ENCODE measurements around the gene PLXNB1. TPM values are rescaled to one million over a fixed set of nuclear protein-coding genes. Genes with fewer than 3 reads are reported as not detected.

Gene PLXNB1
- total and polyA plus RNA-seq, 2 experiments from 2014 or later: 49.0 to 144 TPM

- Histone ChIP-seq H3K79me2 (replicated peaks; ENCODE audit: insufficient read depth) (no peaks in the 10 kb centered on the region), H3F3A (replicated peaks; ENCODE audit: low read depth) (no peaks in the 10 kb centered on the region), H3K36me3 (ENCODE audit: insufficient read depth) (peaks cover 15% of the 10 kb centered on the region; the same call in 1 of the 2 replicates), H3K27ac (ENCODE audit: low read depth) (no peak overlapping the region), H2AFZ (no peak overlapping the region), H3K27me3 (ENCODE audit: insufficient read depth) (no peaks in the 10 kb centered on the region), H3K4me3 (no peak overlapping the region), H3K9me2 (ENCODE audit: insufficient read depth) (no peaks in the 10 kb centered on the region), H3K4me2 (no peak overlapping the region), H3K4me1 (ENCODE audit: insufficient read depth) (no peaks in the 10 kb centered on the region), H4K20me1 (replicated peaks; ENCODE audit: insufficient read depth) (no peaks in the 10 kb centered on the region; the same call in 1 of the 2 replicates)
- no peaks in the 10 kb centered on the region for H3K9me3 Mint-ChIP-seq
- H3K27ac Mint-ChIP-seq: no peak overlapping the region
- H3K27me3 Mint-ChIP-seq (ENCODE audit: insufficient read depth, low read depth, poor library complexity): peaks cover 21% of the 10 kb centered on the region
- TF ChIP-seq POLR2AphosphoS5 (IDR thresholded peaks at IDR 0.05; ENCODE audit: low read depth): no peak; the same call in 1 of the 2 replicates
- peak in 1 of 2 experiments; percentile 46; a peak in 3 of 4 replicates for TF ChIP-seq CTCF (conservative IDR thresholded peaks at IDR 0.05; ENCODE audit: low read depth in 2 of 2)
- H3K36me3 Mint-ChIP-seq (ENCODE audit: low read depth): peaks cover 85% of the 10 kb centered on the region
- no peak overlapping the region for H3K4me3 Mint-ChIP-seq
- ATAC-seq (peak; percentile 58), DNase-seq (ENCODE audit: low spot score) (peak; percentile 44)
- H3K4me1 Mint-ChIP-seq: no peaks in the 10 kb centered on the region
These were observed 14.5 kb downstream of the PLXNB1 start for GRCh38 chr3:48415251-48415953.

- Mint-ChIP-seq H3K4me1 (no peaks in the 10 kb centered on the region), H3K27ac (no peak overlapping the region)
- no peak for DNase-seq (ENCODE audit: low spot score)
- no peak for TF ChIP-seq JUNB (IDR thresholded peaks at IDR 0.05; ENCODE audit: unreplicated experiment)
- TF ChIP-seq POLR2AphosphoS5 (IDR thresholded peaks at IDR 0.05; ENCODE audit: low read depth): no peak
- no peak for TF ChIP-seq EZH2 (IDR thresholded peaks at IDR 0.05; ENCODE audit: low read depth, unreplicated experiment)
- TF ChIP-seq CREB1 (CRISPR knock-in tag; IDR thresholded peaks at IDR 0.05; ENCODE audit: low read depth): no peak
- no peak for TF ChIP-seq ZNF114 (CRISPR knock-in tag; IDR thresholded peaks at IDR 0.05)
- no peak for TF ChIP-seq ZNF462 (CRISPR knock-in tag; IDR thresholded peaks at IDR 0.05)
- TF ChIP-seq CTCF (conservative IDR thresholded peaks at IDR 0.05; ENCODE audit: low read depth in 2 of 2): no peak
- TF ChIP-seq ZNF331 (CRISPR knock-in tag; IDR thresholded peaks at IDR 0.05; ENCODE audit: low read depth): no peak
These were observed 15.3 kb downstream of the PLXNB1 start for GRCh38 chr3:48414376-48415250.

More at GRCh38 chr3:48414376-48415250, 15.3 kb downstream of the PLXNB1 start:
- Histone ChIP-seq H3F3A (replicated peaks; ENCODE audit: low read depth) (no peaks in the 10 kb centered on the region), H4K20me1 (replicated peaks; ENCODE audit: insufficient read depth) (no peaks in the 10 kb centered on the region; the same call in 1 of the 2 replicates), H3K4me1 (ENCODE audit: insufficient read depth) (no peaks in the 10 kb centered on the region), H2AFZ (no peak overlapping the region), H3K27ac (ENCODE audit: low read depth) (no peak overlapping the region), H3K4me3 (no peak overlapping the region), H3K36me3 (ENCODE audit: insufficient read depth) (peaks cover 15% of the 10 kb centered on the region; the same call in 1 of the 2 replicates), H3K4me2 (no peak overlapping the region), H3K27me3 (ENCODE audit: insufficient read depth) (no peaks in the 10 kb centered on the region), H3K79me2 (replicated peaks; ENCODE audit: insufficient read depth) (no peaks in the 10 kb centered on the region), H3K9me2 (ENCODE audit: insufficient read depth) (no peaks in the 10 kb centered on the region)
- Mint-ChIP-seq H3K36me3 (ENCODE audit: low read depth) (peaks cover 88% of the 10 kb centered on the region), H3K9me3 (no peaks in the 10 kb centered on the region), H3K27me3 (ENCODE audit: insufficient read depth, low read depth, poor library complexity) (peaks cover 21% of the 10 kb centered on the region), H3K4me3 (no peak overlapping the region)
- no peak for ATAC-seq

All from GM23338 (cell line).